Neuronal stem cell (in vitro differentiated cells): ENCODE results near the gene BICDL1.

Experiments used
- DNase-seq: peaks from one replicate; pipeline ENCODE4 v3.0.0-alpha.2; 2013; ENCODE audit warnings: low spot score
- H2AFZ ChIP-seq: one replicate; pipeline ENCODE4 v1.6.1; 2013; ENCODE audit warnings: mild to moderate bottlenecking, low read length, inconsistent platforms
- H2AK5ac ChIP-seq: 2 replicates; pipeline ENCODE4 v1.6.1; 2013; ENCODE audit warnings: low read depth, mild to moderate bottlenecking, inconsistent platforms, low read length, moderate library complexity, mixed read lengths
- H2BK120ac ChIP-seq: 2 replicates; pipeline ENCODE4 v1.6.1; 2013; ENCODE audit warnings: low read depth, mild to moderate bottlenecking, inconsistent platforms, low read length, moderate library complexity, mixed read lengths
- H2BK12ac ChIP-seq: one replicate; pipeline ENCODE4 v1.6.1; 2013; ENCODE audit warnings: low read length, inconsistent platforms
- H2BK15ac ChIP-seq: 2 replicates; pipeline ENCODE4 v1.6.1; 2013; ENCODE audit warnings: mild to moderate bottlenecking, low read length, inconsistent platforms, mixed read lengths
- H2BK5ac ChIP-seq: one replicate; pipeline ENCODE4 v1.6.1; 2013; ENCODE audit warnings: inconsistent platforms, mild to moderate bottlenecking, low read length, moderate library complexity
- H3K14ac ChIP-seq: one replicate; pipeline ENCODE4 v1.6.1; 2013; ENCODE audit warnings: low read length, inconsistent platforms
- H3K18ac ChIP-seq: 2 replicates; pipeline ENCODE4 v1.6.1; 2013; ENCODE audit warnings: low read length, inconsistent platforms
- H3K23ac ChIP-seq: 2 replicates; pipeline ENCODE4 v1.6.1; 2013; ENCODE audit warnings: low read depth, mild to moderate bottlenecking, mixed read lengths, low read length, inconsistent platforms; ENCODE audit not compliant: poor library complexity
- H3K27ac ChIP-seq: replicated peaks from 3 replicates; pipeline ENCODE4 v1.5.1; 2013; ENCODE audit warnings: low read length, inconsistent platforms
- H3K27me3 ChIP-seq, 3 experiments: 2 replicates each; pipeline ENCODE4 v1.6.1; 2013; ENCODE audit warnings: low read length in 3 of 3, mild to moderate bottlenecking in 2 of 3, inconsistent platforms in 1 of 3, low read depth in 1 of 3, mixed read lengths in 1 of 3, moderate library complexity in 1 of 3; ENCODE audit not compliant: control insufficient read depth in 3 of 3, insufficient read depth in 3 of 3
- H3K36me3 ChIP-seq, 2 donors: replicated peaks in 1 of 2; 2 replicates each; pipeline ENCODE4 v1.6.1; 2013; ENCODE audit warnings: low read length in 2 of 2; ENCODE audit not compliant: control insufficient read depth in 2 of 2, insufficient read depth in 2 of 2
- H3K4ac ChIP-seq: 2 replicates; pipeline ENCODE4 v1.6.1; 2013; ENCODE audit warnings: inconsistent platforms, mild to moderate bottlenecking, low read length, moderate library complexity
- H3K4me1 ChIP-seq, 2 donors: 1 replicate in 1 of 2; 2 replicates in 1 of 2; pipeline ENCODE4 v1.6.1; 2013; ENCODE audit warnings: low read length in 2 of 2, low read depth in 1 of 2; ENCODE audit not compliant: control insufficient read depth in 2 of 2, insufficient read depth in 1 of 2
- H3K4me2 ChIP-seq: one replicate; pipeline ENCODE4 v1.6.1; 2013; ENCODE audit warnings: mild to moderate bottlenecking, low read length, inconsistent platforms; ENCODE audit not compliant: insufficient read depth, poor library complexity, severe bottlenecking
- H3K4me3 ChIP-seq, 2 donors: 2 replicates each; pipeline ENCODE4 v1.5.1; 2013; ENCODE audit warnings: low read length in 2 of 2, mild to moderate bottlenecking in 2 of 2, inconsistent platforms in 1 of 2, moderate library complexity in 1 of 2
- H3K79me1 ChIP-seq: one replicate; pipeline ENCODE4 v1.6.1; 2013; ENCODE audit warnings: low read depth, mild to moderate bottlenecking, inconsistent platforms, low read length, moderate library complexity
- H3K9ac ChIP-seq: one replicate; pipeline ENCODE4 v1.6.1; 2013; ENCODE audit warnings: mild to moderate bottlenecking, low read depth, low read length, inconsistent platforms; ENCODE audit not compliant: poor library complexity
- H3K9me3 ChIP-seq, 2 donors: replicated peaks in 1 of 2; 2 replicates each; pipeline versions ENCODE3 to v1.6.1; 2013; ENCODE audit warnings: low read length in 2 of 2, mild to moderate bottlenecking in 2 of 2, inconsistent platforms in 1 of 2, low read depth in 1 of 2, mixed read lengths in 1 of 2, moderate library complexity in 1 of 2; ENCODE audit not compliant: control insufficient read depth in 2 of 2, insufficient read depth in 1 of 2
- H4K8ac ChIP-seq: one replicate; pipeline ENCODE4 v1.6.1; 2013; ENCODE audit warnings: low read depth, mild to moderate bottlenecking, inconsistent platforms, low read length, moderate library complexity
- H4K91ac ChIP-seq: one replicate; pipeline ENCODE4 v1.6.1; 2013; ENCODE audit warnings: low read length, low read depth, mild to moderate bottlenecking, inconsistent platforms; ENCODE audit not compliant: poor library complexity
- WGBS, 2 donors: extraction: QIAGEN DNeasy Blood & Tissue Kit; methylation state at CpG; one replicate each; pipeline ENCODE4 v1.1.7; 2013; ENCODE audit warnings: missing lambda C conversion rate in 2 of 2, mixed read lengths in 1 of 2; ENCODE audit not compliant: insufficient read length in 2 of 2, insufficient replicate concordance in 1 of 2; ENCODE audit errors: extremely low coverage in 2 of 2; 5-methylcytosine and 5-hydroxymethylcytosine counted together

Gene BICDL1

GRCh38 chr12:120025640-120026039, 36.6 kb downstream of the BICDL1 start:
- no peak overlapping the region for H4K91ac ChIP-seq
- H2BK12ac ChIP-seq = no peak overlapping the region
- H3K27me3 ChIP-seq = peaks cover 0 to 4% (median 0%) of the 10 kb centered on the region in 3 experiments
- no peak overlapping the region for H3K18ac ChIP-seq
- H2BK5ac ChIP-seq = no peak overlapping the region
- no peaks in the 10 kb centered on the region for H3K4me1 ChIP-seq
- H3K23ac ChIP-seq = no peak overlapping the region
- H2BK15ac ChIP-seq = no peak overlapping the region
- H3K14ac ChIP-seq = no peak overlapping the region
- H3K4ac ChIP-seq = no peak overlapping the region
- no peak overlapping the region for H3K27ac ChIP-seq
- H3K9ac ChIP-seq = no peak overlapping the region
- H3K36me3 ChIP-seq = no peaks in the 10 kb centered on the region
- no CpG with 5 or more reads among the region's 2 CpGs for WGBS, 2 donors
- H3K9me3 ChIP-seq = peaks cover 0 to 3% of the 10 kb centered on the region in 2 donors
- H3K4me2 ChIP-seq = no peak overlapping the region
- no peak for DNase-seq
- no peak overlapping the region for H2AK5ac ChIP-seq
- no peak overlapping the region for H2BK120ac ChIP-seq
- H2AFZ ChIP-seq = no peak overlapping the region
- H3K79me1 ChIP-seq = no peaks in the 10 kb centered on the region
- no peak overlapping the region for H4K8ac ChIP-seq
- H3K4me3 ChIP-seq = no peak overlapping the region

DNA sequence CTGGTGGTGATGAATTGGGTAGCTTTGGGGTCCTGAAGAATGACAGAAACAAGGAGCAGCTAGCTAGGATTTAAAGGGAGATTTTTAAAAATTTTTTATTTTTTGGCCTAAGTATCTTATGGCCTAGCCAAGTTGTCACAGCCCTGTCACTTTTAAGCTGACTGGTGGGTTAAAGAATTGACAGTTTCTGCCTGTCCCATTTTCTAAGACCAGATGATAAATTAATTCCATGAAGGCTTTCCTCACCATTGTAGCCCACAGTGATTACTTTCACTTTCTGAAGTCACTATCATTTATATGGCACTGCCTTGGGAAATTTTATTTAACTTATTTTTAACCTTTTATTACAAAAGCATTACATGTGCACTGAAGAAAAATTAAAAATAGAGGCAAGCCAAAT, 43.2 kb downstream of the BICDL1 start:
- no peak for DNase-seq
- Histone ChIP-seq H3K4me2 (no peak overlapping the region), H2BK120ac (no peak overlapping the region), H3K9me3 (no peaks in the 10 kb centered on the region), H3K4ac (no peak overlapping the region), H3K79me1 (no peaks in the 10 kb centered on the region), H3K9ac (no peak overlapping the region), H3K27me3 (no peaks in the 10 kb centered on the region), H3K4me3 (no peak overlapping the region), H3K23ac (no peak overlapping the region), H2BK12ac (no peak overlapping the region), H2AFZ (no peak overlapping the region), H3K4me1 (no peaks in the 10 kb centered on the region), H2AK5ac (no peak overlapping the region), H3K27ac (no peak overlapping the region), H3K18ac (no peak overlapping the region), H3K36me3 (no peaks in the 10 kb centered on the region), H2BK5ac (no peak overlapping the region), H2BK15ac (no peak overlapping the region), H3K14ac (no peak overlapping the region), H4K91ac (no peak overlapping the region), H4K8ac (no peak overlapping the region)

GRCh38 chr12:120037851-120038250, 48.8 kb downstream of the BICDL1 start:
- no peaks in the 10 kb centered on the region for H3K27me3 ChIP-seq
- H3K23ac ChIP-seq = no peak overlapping the region
- no peak overlapping the region for H3K9ac ChIP-seq
- H3K4ac ChIP-seq = no peak overlapping the region
- no peaks in the 10 kb centered on the region for H3K36me3 ChIP-seq
- no peaks in the 10 kb centered on the region for H3K79me1 ChIP-seq
- no peak overlapping the region for H2BK15ac ChIP-seq
- no peaks in the 10 kb centered on the region for H3K9me3 ChIP-seq
- H4K91ac ChIP-seq = no peak overlapping the region
- H2BK12ac ChIP-seq = no peak overlapping the region
- no peak overlapping the region for H3K14ac ChIP-seq
- H3K18ac ChIP-seq = no peak overlapping the region
- no CpG with 5 or more reads among the region's 2 CpGs for WGBS, 2 donors
- no peak overlapping the region for H3K4me3 ChIP-seq
- H3K27ac ChIP-seq = no peak overlapping the region
- DNase-seq = no peak
- peaks cover 3 to 9% of the 10 kb centered on the region in 2 donors for H3K4me1 ChIP-seq
- H2AK5ac ChIP-seq = no peak overlapping the region
- H4K8ac ChIP-seq = no peak overlapping the region
- H3K4me2 ChIP-seq = no peak overlapping the region
- no peak overlapping the region for H2BK5ac ChIP-seq
- H2BK120ac ChIP-seq = no peak overlapping the region
- no peak overlapping the region for H2AFZ ChIP-seq

DNA sequence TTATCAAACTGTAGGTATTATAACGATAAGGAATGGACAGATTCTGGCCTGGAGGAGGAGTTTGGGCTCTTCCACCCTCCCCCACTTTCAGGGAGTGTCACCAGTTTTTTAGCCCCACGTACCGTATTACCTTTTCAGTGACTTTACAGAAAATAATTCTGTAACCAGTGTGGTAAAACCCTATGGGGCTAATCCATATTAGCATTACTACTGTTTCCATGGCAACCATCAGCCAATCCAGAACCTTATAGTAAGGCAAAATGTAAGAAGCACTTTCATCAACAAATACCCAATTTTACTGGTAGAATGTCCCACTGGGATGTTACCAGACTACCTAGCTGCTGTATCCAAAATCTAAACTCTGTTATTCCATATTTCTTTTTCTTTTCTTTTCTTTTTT, 50.7 kb downstream of the BICDL1 start:
- H3K4me2 ChIP-seq = no peak overlapping the region
- no peaks in the 10 kb centered on the region for H3K27me3 ChIP-seq
- no peak overlapping the region for H4K91ac ChIP-seq
- WGBS, 2 donors = no CpG with 5 or more reads among the region's 3 CpGs
- H2AK5ac ChIP-seq = no peak overlapping the region
- H2AFZ ChIP-seq = no peak overlapping the region
- DNase-seq = no peak
- H3K4ac ChIP-seq = no peak overlapping the region
- no peak overlapping the region for H3K4me3 ChIP-seq
- no peak overlapping the region for H3K9ac ChIP-seq
- H3K18ac ChIP-seq = no peak overlapping the region
- peaks cover 3 to 9% of the 10 kb centered on the region in 2 donors for H3K4me1 ChIP-seq
- H3K23ac ChIP-seq = no peak overlapping the region
- H3K14ac ChIP-seq = no peak overlapping the region
- H3K9me3 ChIP-seq = no peaks in the 10 kb centered on the region
- no peaks in the 10 kb centered on the region for H3K36me3 ChIP-seq
- no peak overlapping the region for H2BK120ac ChIP-seq
- H2BK5ac ChIP-seq = no peak overlapping the region
- no peak overlapping the region for H2BK15ac ChIP-seq
- no peak overlapping the region for H2BK12ac ChIP-seq
- H4K8ac ChIP-seq = no peak overlapping the region
- H3K27ac ChIP-seq = no peak overlapping the region
- no peaks in the 10 kb centered on the region for H3K79me1 ChIP-seq
